Left lobe of liver (tissue), 2 donors: ENCODE measurements around the gene MACROD2. TPM values are rescaled to one million over a fixed set of nuclear protein-coding genes. Genes with fewer than 3 reads are reported as not detected.
A peak's percentile ranks its signal among the peaks of the same experiment; 100 is the strongest.
"Not testable (repeated sequence)": the region's sequence is repeated elsewhere in the genome, so short reads cannot be mapped to it uniquely, and the experiment has no call there.

ENCODE experiments used
- ATAC-seq: fragments of 200-7000 bp; cut with Tn5 transposase; one replicate; pipeline ENCODE4 v1.9.1; 2020; ENCODE audit warnings: mild to moderate bottlenecking, moderate library complexity
- DNase-seq: peaks from one replicate; pipeline ENCODE4 v3.0.0-alpha.2; 2020; ENCODE audit warnings: low spot score
- total RNA-seq: library from RNA; stranded (reverse); gene quantifications from one replicate; pipeline ENCODE4 v1.2.1, GENCODE V29; 2021
- donor health status: DM: no; HTN: no; CAD: no; lungs with moderate emphysema.
- donor health status: DM: no; HTN: yes; CAD: no.

The MACROD2 gene
- total RNA-seq, 1 donor from 2014 or later, result 3.7 TPM

GRCh38 chr20:15784020-15784419 is 1788.7 kb downstream of the MACROD2 start:
- no peak for ATAC-seq

GRCh38 chr20:15789079-15789478 is 1793.8 kb downstream of the MACROD2 start:
- DNase-seq (no peak), ATAC-seq (no peak)

More at GRCh38 chr20:15784020-15784419, 1788.7 kb downstream of the MACROD2 start:
- DNase-seq, result no peak

- DNase-seq (no peak), ATAC-seq (no peak)
Measured at GRCh38 chr20:15792855-15793254, 1797.5 kb downstream of the MACROD2 start.

GRCh38 chr20:15794409-15794808 is 1799.1 kb downstream of the MACROD2 start:
- ATAC-seq, result no peak
- DNase-seq, result no peak

GRCh38 chr20:15795305-15796019 is 1800.1 kb downstream of the MACROD2 start:
- DNase-seq (no peak), ATAC-seq (no peak)

- ATAC-seq, result no peak
- no peak for DNase-seq
Measured at GRCh38 chr20:15799871-15800270, 1804.6 kb downstream of the MACROD2 start.

GRCh38 chr20:15802020-15802419 is 1806.7 kb downstream of the MACROD2 start:
- DNase-seq (no peak), ATAC-seq (no peak)

- ATAC-seq (no peak), DNase-seq (no peak)
Measured at GRCh38 chr20:15805154-15805553, 1809.8 kb downstream of the MACROD2 start.

GRCh38 chr20:15806105-15806504 is 1810.8 kb downstream of the MACROD2 start:
- DNase-seq (no peak), ATAC-seq (no peak)

- ATAC-seq (no peak), DNase-seq (no peak)
Measured at GRCh38 chr20:15807271-15807670, 1812.0 kb downstream of the MACROD2 start.

GRCh38 chr20:15807771-15808170 is 1812.5 kb downstream of the MACROD2 start:
- not testable (repeated sequence) for ATAC-seq, DNase-seq

- DNase-seq, result no peak
- no peak for ATAC-seq
Measured at GRCh38 chr20:15811951-15812350, 1816.6 kb downstream of the MACROD2 start.

- ATAC-seq, result no peak
- no peak for DNase-seq
Measured at GRCh38 chr20:15812696-15813095, 1817.4 kb downstream of the MACROD2 start.

- DNase-seq (no peak), ATAC-seq (peak; percentile 94)
Measured at GRCh38 chr20:15814360-15814759, 1819.0 kb downstream of the MACROD2 start.

GRCh38 chr20:15814911-15815310 is 1819.6 kb downstream of the MACROD2 start:
- DNase-seq (no peak), ATAC-seq (no peak)

- no peak for ATAC-seq
- no peak for DNase-seq
Measured at GRCh38 chr20:15817351-15817750, 1822.0 kb downstream of the MACROD2 start.

GRCh38 chr20:15818651-15819071 is 1823.3 kb downstream of the MACROD2 start:
- DNase-seq, result peak; percentile 48

GRCh38 chr20:15823718-15824117 is 1828.4 kb downstream of the MACROD2 start:
- DNase-seq (no peak), ATAC-seq (no peak)

More at GRCh38 chr20:15818651-15819071, 1823.3 kb downstream of the MACROD2 start:
- ATAC-seq, result peak; percentile 72

- DNase-seq (no peak), ATAC-seq (no peak)
Measured at GRCh38 chr20:15827628-15828027, 1832.3 kb downstream of the MACROD2 start.

- ATAC-seq (no peak), DNase-seq (no peak)
Measured at GRCh38 chr20:15831201-15831600, 1835.9 kb downstream of the MACROD2 start.

GRCh38 chr20:15832512-15832911 is 1837.2 kb downstream of the MACROD2 start:
- DNase-seq (no peak), ATAC-seq (no peak)

GRCh38 chr20:15834857-15835256 is 1839.5 kb downstream of the MACROD2 start:
- ATAC-seq (no peak), DNase-seq (no peak)

GRCh38 chr20:15835811-15836210 is 1840.5 kb downstream of the MACROD2 start:
- DNase-seq (no peak), ATAC-seq (no peak)
